A549 (cell line): ENCODE data around the gene SMIM35. TPM values are rescaled to one million over a fixed set of nuclear protein-coding genes. Genes with fewer than 3 reads are reported as not detected.

ENCODE experiments used
- ATAC-seq, 2 experiments: fragments of 200-7000 bp in 1 of 2; fragments of >200 bp in 1 of 2; cut with Nextera tagmentation in 1 of 2; cut with Tn5 transposase in 1 of 2; 3 replicates each; pipeline versions ENCODE4 v1.8.0 to v1.9.1; 2018 to 2020; ENCODE audit warnings: mild to moderate bottlenecking in 1 of 2, moderate library complexity in 1 of 2
- CTCF ChIA-PET: fragments of 300-600 bp; sonication (Branson Sonifier 250); formaldehyde crosslinking; extraction: SDS; loops from one replicate; lab custom pipeline; 2021; ENCODE audit warnings: antibody characterized with exemption, inconsistent platforms; lab: Yijun Ruan, JAX
- POLR2A ChIA-PET: fragments of 350-600 bp; formaldehyde crosslinking; extraction: SDS; loops from one replicate; lab custom pipeline; 2021; ENCODE audit warnings: antibody characterized with exemption, inconsistent platforms; lab: Yijun Ruan, JAX
- DNase-seq, 2 experiments: peaks; one replicate each; pipeline versions ENCODE4 v3.0.0 to v3.0.0-alpha.2; 2011 to 2016; ENCODE audit warnings: low read depth in 1 of 2, low spot score in 1 of 2
- FAIRE-seq: peaks from 2 replicates; lab custom pipeline; 2011; peaks lifted over from hg19 to GRCh38; lab: Jason Lieb, UNC
- H3K27ac ChIP-seq, 2 experiments: fragments of >200 bp; sonication (Bioruptor Twin); formaldehyde crosslinking; 3 replicates each; pipeline ENCODE4 v1.5.1; 2016 to 2017
- H3K4me1 ChIP-seq: fragments of >200 bp; sonication (Bioruptor Twin); formaldehyde crosslinking; 3 replicates; pipeline ENCODE4 v1.6.1; 2016
- H3K4me2 ChIP-seq: fragments of >200 bp; sonication (Bioruptor Twin); formaldehyde crosslinking; 3 replicates; pipeline ENCODE4 v1.6.1; 2016
- H3K4me3 ChIP-seq: fragments of >200 bp; sonication (Bioruptor Twin); formaldehyde crosslinking; 3 replicates; pipeline ENCODE4 v1.5.1; 2016
- H3K9me3 ChIP-seq: fragments of >200 bp; sonication (Bioruptor Twin); formaldehyde crosslinking; 3 replicates; pipeline ENCODE4 v1.6.1; 2016
- CEBPB ChIP-seq, 2 experiments: fragments of >200 bp in 1 of 2; sonication (Bioruptor Twin) in 1 of 2; formaldehyde crosslinking in 1 of 2; IDR thresholded peaks; 2 replicates each; pipeline ENCODE4 v1.6.1; 2012 to 2016
- CHD2 ChIP-seq: fragments of 150-350 bp; IDR thresholded peaks from 2 replicates; pipeline ENCODE4 v1.6.1; 2014; ENCODE audit warnings: low read length; ENCODE audit not compliant: partially characterized antibody
- EHF ChIP-seq: fragments of 250-450 bp; sonication (Bioruptor Pico); IDR thresholded peaks from 2 replicates; pipeline ENCODE4 v1.5.0; 2020; ENCODE audit warnings: mild to moderate bottlenecking
- EP300 ChIP-seq, 2 experiments: fragments of >200 bp; sonication (Bioruptor Twin); formaldehyde crosslinking; IDR thresholded peaks; 2 replicates in 1 of 2; 3 replicates in 1 of 2; pipeline ENCODE4 v1.6.1; 2016 to 2017
- ESRRA ChIP-seq: fragments of 150-350 bp; IDR thresholded peaks from 2 replicates; pipeline ENCODE4 v1.6.1; 2014; ENCODE audit warnings: mild to moderate bottlenecking, low read length, borderline replicate concordance
- FOXS1 ChIP-seq: fragments of 250-450 bp; sonication (Bioruptor Pico); IDR thresholded peaks from 2 replicates; pipeline ENCODE4 v1.5.0; 2020; ENCODE audit warnings: mild to moderate bottlenecking, moderate library complexity
- HMGXB4 ChIP-seq: fragments of 250-450 bp; sonication (Bioruptor Pico); IDR thresholded peaks from 2 replicates; pipeline ENCODE4 v1.5.0; 2021; ENCODE audit warnings: mild to moderate bottlenecking, moderate library complexity, borderline replicate concordance
- HOXB5 ChIP-seq: fragments of 250-450 bp; sonication (Bioruptor Pico); IDR thresholded peaks from 2 replicates; pipeline ENCODE4 v1.5.0; 2020; ENCODE audit warnings: mild to moderate bottlenecking, moderate library complexity
- MAFK ChIP-seq: fragments of 450-650 bp; IDR thresholded peaks from 2 replicates; pipeline ENCODE4 v1.6.1; 2014; ENCODE audit not compliant: partially characterized antibody
- MAZ ChIP-seq: fragments of 150-350 bp; IDR thresholded peaks from 2 replicates; pipeline ENCODE4 v1.6.1; 2014; ENCODE audit warnings: antibody characterized with exemption, low read depth, low read length, borderline replicate concordance
- MYC ChIP-seq: IDR thresholded peaks from 2 replicates; pipeline ENCODE4 v1.6.1; 2012; ENCODE audit warnings: mild to moderate bottlenecking, inconsistent platforms, low read length, improper control_type of control experiment, borderline replicate concordance
- NPAS2 ChIP-seq: fragments of 250-450 bp; sonication (Bioruptor Pico); IDR thresholded peaks from 2 replicates; pipeline ENCODE4 v1.8.0; 2022; ENCODE audit warnings: mild to moderate bottlenecking, moderate library complexity, borderline replicate concordance
- POLR2A ChIP-seq: IDR thresholded peaks from 2 replicates; pipeline ENCODE4 v1.6.1; 2012; ENCODE audit warnings: mild to moderate bottlenecking, low read length
- POLR2AphosphoS2 ChIP-seq: conservative IDR thresholded peaks from 2 replicates; pipeline ENCODE4 v1.6.1; 2012; ENCODE audit warnings: low read length, improper control_type of control experiment, inconsistent platforms
- RARB ChIP-seq: fragments of 250-450 bp; sonication (Bioruptor Pico); IDR thresholded peaks from 2 replicates; pipeline ENCODE4 v1.8.0; 2021; ENCODE audit warnings: mild to moderate bottlenecking, moderate library complexity
- REST ChIP-seq: fragments of 200-600 bp; sonication (generic); IDR thresholded peaks from 2 replicates; pipeline ENCODE4 v1.6.1; 2016; ENCODE audit warnings: antibody characterized with exemption, mild to moderate bottlenecking, moderate library complexity
- RFX5 ChIP-seq: fragments of 450-650 bp; IDR thresholded peaks from 2 replicates; pipeline ENCODE4 v1.7.1; 2014; ENCODE audit warnings: antibody characterized with exemption, mild to moderate bottlenecking, moderate library complexity
- TP53 ChIP-seq: fragments of 250-450 bp; sonication (Bioruptor Pico); IDR thresholded peaks from 2 replicates; pipeline ENCODE4 v1.5.0; 2021; ENCODE audit warnings: mild to moderate bottlenecking, moderate library complexity
- ZC3H11A ChIP-seq: fragments of 450-650 bp; IDR thresholded peaks from 2 replicates; pipeline ENCODE4 v1.6.1; 2014; ENCODE audit warnings: antibody characterized with exemption, mild to moderate bottlenecking
- ZNF302 ChIP-seq: fragments of 250-450 bp; sonication (Bioruptor Pico); IDR thresholded peaks from 2 replicates; pipeline ENCODE4 v1.9.0; 2021; ENCODE audit warnings: inconsistent platforms, mild to moderate bottlenecking, moderate library complexity
- ZSCAN20 ChIP-seq: fragments of 250-450 bp; sonication (Bioruptor Pico); IDR thresholded peaks from 2 replicates; pipeline ENCODE4 v1.8.0; 2022; ENCODE audit warnings: mild to moderate bottlenecking, moderate library complexity
- WGBS: methylation state at CpG from one replicate; pipeline ENCODE4 v1.1.6; 2017; ENCODE audit errors: missing lambda C conversion rate; 5-methylcytosine and 5-hydroxymethylcytosine counted together
- polyA plus RNA-seq, 4 experiments: library from polyadenylated mRNA; depleted of rRNA in 3 of 4; stranded (reverse); fragments of >200 nt; fragmentation: RNase III in 1 of 4; extraction: RNeasy Plus Mini Kit Qiagen cat#74134 plus additional on column Dnase treatment in 1 of 4; gene quantifications; 2 replicates in 3 of 4; 3 replicates in 1 of 4; pipeline ENCODE4 v1.2.3, GENCODE V29; 2011 to 2017

SMIM35 gene
- polyA plus RNA-seq, 2 of the 4 experiments (the other 2 are of a cell fraction), result not detected

GRCh38 chr11:118091690-118092089, 4.9 kb upstream of the SMIM35 start:
- no peak overlapping the region for H3K4me2 ChIP-seq
- FAIRE-seq, result no peak
- POLR2A ChIA-PET, result no interaction called here
- no peak overlapping the region for H3K4me3 ChIP-seq
- no peak for DNase-seq
- peaks cover 14% of the 10 kb centered on the region for H3K9me3 ChIP-seq
- H3K4me1 ChIP-seq, result no peaks in the 10 kb centered on the region
- CTCF ChIA-PET, result interaction anchor here (1.0 kb wide), 1 partner anchor 11 kb away, joined by 4 read pairs; no protein-coding TSS in a partner anchor
- no peak for ATAC-seq
- no peak for TF ChIP-seq CHD2
- TF ChIP-seq ESRRA, result no peak
- no peak for TF ChIP-seq MYC
- TF ChIP-seq REST, result no peak
- no peak for TF ChIP-seq POLR2A
- TF ChIP-seq ZNF302 (CRISPR knock-in tag), result no peak
- TF ChIP-seq ZC3H11A, result no peak
- TF ChIP-seq CEBPB (IDR thresholded peaks at IDR 0.05), result no peak
- no peak for TF ChIP-seq MAZ
- TF ChIP-seq HOXB5 (CRISPR knock-in tag), result no peak
- TF ChIP-seq RARB (CRISPR knock-in tag), result no peak
- no peak for TF ChIP-seq EP300 (IDR thresholded peaks at IDR 0.05)
- TF ChIP-seq MAFK, result no peak
- TF ChIP-seq ZSCAN20 (CRISPR knock-in tag), result no peak
- TF ChIP-seq RFX5, result no peak
- TF ChIP-seq, all 56 proteins: peak for 0
- 14% methylated on average over 6 of the region's 6 CpGs for WGBS
- H3K27ac ChIP-seq, result no peak overlapping the region

GRCh38 chr11:118090545-118091162, 3.9 kb upstream of the SMIM35 start:
- FAIRE-seq, result no peak
- Histone ChIP-seq H3K4me2 (no peak overlapping the region), H3K4me1 (no peaks in the 10 kb centered on the region), H3K27ac (no peak overlapping the region), H3K4me3 (no peak overlapping the region), H3K9me3 (peaks cover 14% of the 10 kb centered on the region)
- TF ChIP-seq MAZ (no peak), EHF (no peak), POLR2AphosphoS2 (no peak), NPAS2 (CRISPR knock-in tag) (no peak), TP53 (CRISPR knock-in tag) (no peak), FOXS1 (CRISPR knock-in tag) (no peak), HMGXB4 (no peak), MYC (no peak)
- ChIA-PET CTCF (interaction anchor here (1.0 to 1.5 kb wide), 3 partner anchors 12 to 108 kb away, joined by 3 to 4 read pairs (median 3); no protein-coding TSS in a partner anchor), POLR2A (no interaction called here)
- no peak for ATAC-seq
- WGBS, result 55% methylated on average over 7 of the region's 7 CpGs
- DNase-seq, result no peak
